IPS-20b (cell line): Measurements from ENCODE around the gene CDK14.

Experiments
- H3K27ac ChIP-seq: one replicate; pipeline ENCODE4 v1.5.1; 2013; ENCODE audit warnings: low read length
- H3K27me3 ChIP-seq: 2 replicates; pipeline ENCODE4 v1.6.1; 2013; ENCODE audit warnings: mild to moderate bottlenecking, low read length, inconsistent platforms; ENCODE audit not compliant: insufficient read depth
- H3K36me3 ChIP-seq: 2 replicates; pipeline ENCODE4 v1.6.1; 2013; ENCODE audit warnings: low read depth, mild to moderate bottlenecking, inconsistent platforms, low read length, moderate library complexity; ENCODE audit not compliant: insufficient read depth
- H3K4me1 ChIP-seq: 2 replicates; pipeline ENCODE4 v1.6.1; 2013; ENCODE audit warnings: mild to moderate bottlenecking, control low read depth, inconsistent platforms, low read length, moderate library complexity; ENCODE audit not compliant: insufficient read depth
- H3K4me3 ChIP-seq: 2 replicates; pipeline ENCODE4 v1.5.1; 2013; ENCODE audit warnings: mild to moderate bottlenecking, low read length, inconsistent platforms
- H3K9ac ChIP-seq: 2 replicates; pipeline ENCODE4 v1.6.1; 2013; ENCODE audit warnings: low read depth, mild to moderate bottlenecking, inconsistent platforms, low read length, moderate library complexity
- H3K9me3 ChIP-seq: 2 replicates; pipeline ENCODE4 v1.6.1; 2013; ENCODE audit warnings: mild to moderate bottlenecking, low read depth, low read length, inconsistent platforms; ENCODE audit not compliant: insufficient read depth

CDK14 gene

GRCh38 chr7:91041901-91042484 lies 445.9 kb downstream of the CDK14 start:
- Histone ChIP-seq H3K9ac (no peak overlapping the region), H3K27ac (no peak overlapping the region), H3K4me3 (no peak overlapping the region), H3K4me1 (peaks cover 22% of the 10 kb centered on the region), H3K9me3 (no peaks in the 10 kb centered on the region), H3K36me3 (no peaks in the 10 kb centered on the region), H3K27me3 (no peaks in the 10 kb centered on the region)

- Histone ChIP-seq H3K9ac (no peak overlapping the region), H3K36me3 (no peaks in the 10 kb centered on the region), H3K9me3 (no peaks in the 10 kb centered on the region), H3K27me3 (no peaks in the 10 kb centered on the region), H3K4me1 (peaks cover 22% of the 10 kb centered on the region), H3K4me3 (no peak overlapping the region), H3K27ac (no peak overlapping the region)
Measured at GRCh38 chr7:91043186-91043585, 447.1 kb downstream of the CDK14 start.

GRCh38 chr7:91043924-91044645 lies 448.0 kb downstream of the CDK14 start:
- Histone ChIP-seq H3K9ac (no peak overlapping the region), H3K9me3 (no peaks in the 10 kb centered on the region), H3K4me1 (peaks cover 22% of the 10 kb centered on the region), H3K4me3 (peak overlapping the region; percentile 28; the same call in 1 of the 2 replicates), H3K27me3 (no peaks in the 10 kb centered on the region), H3K27ac (no peak overlapping the region), H3K36me3 (no peaks in the 10 kb centered on the region)

- Histone ChIP-seq H3K9ac (no peak overlapping the region), H3K4me3 (no peak overlapping the region), H3K27ac (no peak overlapping the region), H3K9me3 (no peaks in the 10 kb centered on the region), H3K4me1 (peaks cover 22% of the 10 kb centered on the region), H3K36me3 (no peaks in the 10 kb centered on the region), H3K27me3 (peaks cover 11% of the 10 kb centered on the region)
Measured at GRCh38 chr7:91045606-91046005, 449.5 kb downstream of the CDK14 start.

- Histone ChIP-seq H3K27ac (no peak overlapping the region), H3K9ac (no peak overlapping the region), H3K4me3 (no peak overlapping the region), H3K36me3 (no peaks in the 10 kb centered on the region), H3K4me1 (peaks cover 22% of the 10 kb centered on the region), H3K9me3 (no peaks in the 10 kb centered on the region), H3K27me3 (peaks cover 20% of the 10 kb centered on the region)
Measured at GRCh38 chr7:91046322-91047089, 450.4 kb downstream of the CDK14 start.

- no peaks in the 10 kb centered on the region for H3K36me3 ChIP-seq
- no peak overlapping the region for H3K9ac ChIP-seq
- peaks cover 32% of the 10 kb centered on the region for H3K27me3 ChIP-seq
- H3K4me1 ChIP-seq, result peaks cover 22% of the 10 kb centered on the region
- no peak overlapping the region for H3K27ac ChIP-seq
- no peaks in the 10 kb centered on the region for H3K9me3 ChIP-seq
- no peak overlapping the region for H3K4me3 ChIP-seq
Measured at GRCh38 chr7:91047636-91048035, 451.5 kb downstream of the CDK14 start.

- no peaks in the 10 kb centered on the region for H3K36me3 ChIP-seq
- H3K9ac ChIP-seq, result no peak overlapping the region
- H3K4me1 ChIP-seq, result no peaks in the 10 kb centered on the region; the same call in 1 of the 2 replicates
- no peak overlapping the region for H3K4me3 ChIP-seq
- H3K27ac ChIP-seq, result no peak overlapping the region
- no peaks in the 10 kb centered on the region for H3K9me3 ChIP-seq
- H3K27me3 ChIP-seq, result peaks cover 50% of the 10 kb centered on the region
Measured at GRCh38 chr7:91050677-91051076, 454.6 kb downstream of the CDK14 start.

GRCh38 chr7:91051966-91052365 lies 455.8 kb downstream of the CDK14 start:
- Histone ChIP-seq H3K36me3 (no peaks in the 10 kb centered on the region), H3K27ac (no peak overlapping the region), H3K4me1 (no peaks in the 10 kb centered on the region; the same call in 1 of the 2 replicates), H3K27me3 (peaks cover 50% of the 10 kb centered on the region), H3K9ac (no peak overlapping the region), H3K4me3 (no peak overlapping the region), H3K9me3 (no peaks in the 10 kb centered on the region)

GRCh38 chr7:91054374-91054773 lies 458.3 kb downstream of the CDK14 start:
- no peak overlapping the region for H3K27ac ChIP-seq
- H3K27me3 ChIP-seq, result peaks cover 50% of the 10 kb centered on the region
- H3K9me3 ChIP-seq, result no peaks in the 10 kb centered on the region
- H3K4me3 ChIP-seq, result no peak overlapping the region
- no peak overlapping the region for H3K9ac ChIP-seq
- no peaks in the 10 kb centered on the region; the same call in 1 of the 2 replicates for H3K4me1 ChIP-seq
- no peaks in the 10 kb centered on the region for H3K36me3 ChIP-seq

GRCh38 chr7:91055219-91055618 lies 459.1 kb downstream of the CDK14 start:
- Histone ChIP-seq H3K4me3 (no peak overlapping the region), H3K27me3 (peaks cover 43% of the 10 kb centered on the region), H3K36me3 (no peaks in the 10 kb centered on the region), H3K9ac (no peak overlapping the region), H3K4me1 (no peaks in the 10 kb centered on the region; the same call in 1 of the 2 replicates), H3K27ac (no peak overlapping the region), H3K9me3 (no peaks in the 10 kb centered on the region)

GRCh38 chr7:91062713-91063112 lies 466.6 kb downstream of the CDK14 start:
- H3K4me1 ChIP-seq, result peaks cover 4% of the 10 kb centered on the region; the same call in 1 of the 2 replicates
- no peaks in the 10 kb centered on the region for H3K36me3 ChIP-seq
- H3K9ac ChIP-seq, result no peak overlapping the region
- no peak overlapping the region for H3K4me3 ChIP-seq
- H3K27ac ChIP-seq, result no peak overlapping the region
- no peaks in the 10 kb centered on the region for H3K9me3 ChIP-seq
- no peaks in the 10 kb centered on the region for H3K27me3 ChIP-seq
